ENCODE results near the gene EBF4.

DNA sequence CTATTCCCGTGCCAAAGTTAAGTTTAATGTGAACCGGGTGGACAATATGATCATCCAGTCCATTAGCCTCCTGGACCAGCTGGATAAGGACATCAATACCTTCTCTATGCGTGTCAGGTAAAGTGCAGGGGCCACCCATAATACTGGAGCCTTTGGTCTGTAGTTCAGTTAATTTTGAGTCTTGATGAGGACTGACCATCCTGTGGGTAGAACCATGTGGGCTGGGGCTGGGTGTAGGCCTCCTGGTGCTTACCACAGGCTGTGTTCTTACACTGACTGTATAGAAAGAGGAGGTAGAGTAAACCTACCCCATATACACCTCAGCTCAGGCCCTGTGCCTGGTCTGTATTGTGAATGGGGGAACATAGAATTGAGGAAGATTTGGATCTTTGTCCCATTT, 37.7 kb upstream of the EBF4 start:
- no peak for TF ChIP-seq POLR2A (IDR thresholded peaks at IDR 0.05; ENCODE audit: low read length)
- no peak for TF ChIP-seq GATA1 (IDR thresholded peaks at IDR 0.05; ENCODE audit: low read depth, low read length)
